Aorta (tissue), 5 donors: ENCODE results near the gene BCOR. TPM values are rescaled to one million over a fixed set of nuclear protein-coding genes. Genes with fewer than 3 reads are reported as not detected.
A peak's percentile ranks its signal among the peaks of the same experiment; 100 is the strongest.

Experiments used
- ATAC-seq: fragments of 200-7000 bp; cut with Tn5 transposase; one replicate; pipeline ENCODE4 v1.9.1; 2022; ENCODE audit warnings: moderate library complexity; ENCODE audit not compliant: low FRiP score
- DNase-seq, 2 donors: peaks; one replicate each; pipeline ENCODE4 v3.0.0-alpha.2; 2020
- H3K27ac ChIP-seq, 2 donors: one replicate each; pipeline ENCODE4 v1.5.1; 2013; ENCODE audit warnings: low read length in 2 of 2, mild to moderate bottlenecking in 2 of 2, moderate library complexity in 2 of 2, control low read depth in 1 of 2, inconsistent platforms in 1 of 2, low read depth in 1 of 2
- H3K27me3 ChIP-seq, 2 donors: one replicate each; pipeline ENCODE4 v1.6.1; 2013; ENCODE audit warnings: control low read depth in 1 of 2, low read length in 1 of 2, mild to moderate bottlenecking in 1 of 2, moderate library complexity in 1 of 2; ENCODE audit not compliant: insufficient read depth in 2 of 2, control insufficient read depth in 1 of 2
- H3K36me3 ChIP-seq, 2 donors: one replicate each; pipeline ENCODE4 v1.6.1; 2013; ENCODE audit warnings: control low read depth in 1 of 2, low read length in 1 of 2, mild to moderate bottlenecking in 1 of 2; ENCODE audit not compliant: insufficient read depth in 2 of 2, control insufficient read depth in 1 of 2
- H3K4me1 ChIP-seq, 2 donors: one replicate each; pipeline ENCODE4 v1.6.1; 2013; ENCODE audit warnings: low read length in 2 of 2, control low read depth in 1 of 2, mild to moderate bottlenecking in 1 of 2, moderate library complexity in 1 of 2; ENCODE audit not compliant: insufficient read depth in 2 of 2, control insufficient read depth in 1 of 2
- H3K4me3 ChIP-seq, 2 donors: one replicate each; pipeline ENCODE4 v1.5.1; 2013; ENCODE audit warnings: low read length in 2 of 2, control low read depth in 1 of 2, mild to moderate bottlenecking in 1 of 2
- H3K9me3 ChIP-seq: one replicate; pipeline ENCODE4 v1.6.1; 2013; ENCODE audit warnings: mild to moderate bottlenecking, low read length; ENCODE audit not compliant: control insufficient read depth
- WGBS, 2 donors: extraction: QIAGEN DNeasy Blood & Tissue Kit; methylation state at CpG; one replicate each; pipeline ENCODE4 v1.1.7; 2013; 5-methylcytosine and 5-hydroxymethylcytosine counted together
- intact Hi-C, 2 donors: fragments of 100-400 bp; cut with DNase I; formaldehyde crosslinking; loops; one replicate each; pipeline versions ENCODE4 v1.14.2 to v1.15.0; 2022
- polyA plus RNA-seq, 2 donors: library from polyadenylated mRNA; stranded (reverse); fragments of 200-250 nt; gene quantifications; one replicate each; pipeline ENCODE4 v1.2.3, GENCODE V29; 2013
- total RNA-seq, 2 donors: library from RNA; stranded (reverse); fragmentation: NEBNext Ultra II Directional; extraction: Animal tissue kit (Norgen Biotek cat#: 25700); gene quantifications; one replicate each; pipeline ENCODE4 v1.2.1, GENCODE V29; 2021
- donor health status: healthy with polysubstance abuse.
- donor health status: Bipolar disorder and iron deficiency.
- donor health status: DM: no; HTN: no; CAD: no.
- donor health status: DM: no; HTN: no; CAD: no.
- donor health status: DM: yes; HTN: yes; CAD: no.

The BCOR gene
- total and polyA plus RNA-seq, 4 donors: 8.3 to 46.7 (median 17.4) TPM

GRCh38 chrX:40143001-40143400, 45.2 kb upstream of the BCOR start:
- WGBS, 2 donors: 53 to 96% methylated on average over 10 of the region's 10 CpGs
- H3K36me3 ChIP-seq: no peaks in the 10 kb centered on the region
- H3K4me1 ChIP-seq: no peaks in the 10 kb centered on the region
- DNase-seq (no peak), ATAC-seq (no peak)
- H3K27ac ChIP-seq: no peak overlapping the region
- no peaks in the 10 kb centered on the region for H3K9me3 ChIP-seq
- H3K27me3 ChIP-seq: no peaks in the 10 kb centered on the region
- no peak overlapping the region for H3K4me3 ChIP-seq
- intact Hi-C loops: no loop called here

- intact Hi-C loops: no loop called here
- Histone ChIP-seq H3K36me3 (no peaks in the 10 kb centered on the region), H3K9me3 (no peaks in the 10 kb centered on the region), H3K27ac (no peak overlapping the region), H3K27me3 (no peaks in the 10 kb centered on the region), H3K4me1 (no peaks in the 10 kb centered on the region), H3K4me3 (no peak overlapping the region)
- 78 to 95% methylated on average over 6 of the region's 6 CpGs for WGBS, 2 donors
- no peak for ATAC-seq
- no peak for DNase-seq
Observed at GRCh38 chrX:40142417-40142816, 44.7 kb upstream of the BCOR start.

GRCh38 chrX:40140706-40141499, 43.1 kb upstream of the BCOR start:
- Histone ChIP-seq H3K27me3 (no peaks in the 10 kb centered on the region), H3K4me3 (no peak overlapping the region), H3K27ac (peak overlapping the region in 1 of 2 donors; percentile 60), H3K9me3 (no peaks in the 10 kb centered on the region), H3K36me3 (no peaks in the 10 kb centered on the region), H3K4me1 (no peaks in the 10 kb centered on the region)
- DNase-seq (peak; percentile 57 to 82), ATAC-seq (peak; percentile 71)
- intact Hi-C loops: no loop called here
- 3 to 20% methylated on average over 12 of the region's 12 CpGs for WGBS, 2 donors

GRCh38 chrX:40132751-40133150, 35.0 kb upstream of the BCOR start:
- H3K36me3 ChIP-seq: no peaks in the 10 kb centered on the region
- H3K9me3 ChIP-seq: no peaks in the 10 kb centered on the region
- 5 to 39% methylated on average over 7 of the region's 7 CpGs for WGBS, 2 donors
- peak overlapping the region; percentile 44 to 96 for H3K27ac ChIP-seq
- H3K4me1 ChIP-seq: peaks cover 0 to 2% of the 10 kb centered on the region in 2 donors
- no peak overlapping the region for H3K4me3 ChIP-seq
- intact Hi-C loops: no loop called here
- DNase-seq: peak; percentile 85 to 89
- peak; percentile 84 for ATAC-seq
- H3K27me3 ChIP-seq: no peaks in the 10 kb centered on the region

- no peak overlapping the region for H3K4me3 ChIP-seq
- H3K27me3 ChIP-seq: no peaks in the 10 kb centered on the region
- H3K9me3 ChIP-seq: no peaks in the 10 kb centered on the region
- 62 to 70% methylated on average over 10 of the region's 10 CpGs for whole genome bisulfite sequencing, 2 donors
- intact Hi-C loops: no loop called here
- ATAC-seq (no peak), DNase-seq (no peak)
- peaks cover 0 to 2% of the 10 kb centered on the region in 2 donors for H3K4me1 ChIP-seq
- H3K27ac ChIP-seq: peak overlapping the region; percentile 44 to 96
- H3K36me3 ChIP-seq: no peaks in the 10 kb centered on the region
Observed at GRCh38 chrX:40131654-40132337, 34.0 kb upstream of the BCOR start.

GRCh38 chrX:40130207-40130606, 32.4 kb upstream of the BCOR start:
- Histone ChIP-seq H3K9me3 (no peaks in the 10 kb centered on the region), H3K36me3 (no peaks in the 10 kb centered on the region), H3K4me3 (no peak overlapping the region), H3K27me3 (no peaks in the 10 kb centered on the region), H3K27ac (peak overlapping the region in 1 of 2 donors; percentile 87), H3K4me1 (peaks cover 0 to 2% of the 10 kb centered on the region in 2 donors)
- DNase-seq (peak; percentile 60 to 82), ATAC-seq (peak; percentile 8)
- 19 to 52% methylated on average over 6 of the region's 6 CpGs for WGBS, 2 donors
- intact Hi-C loops: no loop called here

GRCh38 chrX:40127052-40127451, 29.3 kb upstream of the BCOR start:
- ATAC-seq (no peak), DNase-seq (no peak)
- intact Hi-C loops: no loop called here
- peaks cover 0 to 2% of the 10 kb centered on the region in 2 donors for H3K4me1 ChIP-seq
- no peaks in the 10 kb centered on the region for H3K36me3 ChIP-seq
- H3K4me3 ChIP-seq: no peak overlapping the region
- H3K9me3 ChIP-seq: no peaks in the 10 kb centered on the region
- no peaks in the 10 kb centered on the region for H3K27me3 ChIP-seq
- no peak overlapping the region for H3K27ac ChIP-seq
- 75 to 79% methylated on average over 2 of the region's 2 CpGs for WGBS, 2 donors

GRCh38 chrX:40122487-40122886, 24.7 kb upstream of the BCOR start:
- no peaks in the 10 kb centered on the region for H3K9me3 ChIP-seq

GRCh38 chrX:40121618-40122017, 23.9 kb upstream of the BCOR start:
- Histone ChIP-seq H3K4me3 (no peak overlapping the region), H3K36me3 (no peaks in the 10 kb centered on the region), H3K4me1 (no peaks in the 10 kb centered on the region), H3K27ac (no peak overlapping the region), H3K9me3 (no peaks in the 10 kb centered on the region), H3K27me3 (no peaks in the 10 kb centered on the region)
- DNase-seq (no peak), ATAC-seq (no peak)
- intact Hi-C loops: no loop called here
- 89 to 96% methylated on average over 5 of the region's 5 CpGs for WGBS, 2 donors

More at GRCh38 chrX:40122487-40122886, 24.7 kb upstream of the BCOR start:
- intact Hi-C loops: no loop called here
- no peak for DNase-seq
- no peak for ATAC-seq
- Histone ChIP-seq H3K27ac (no peak overlapping the region), H3K4me1 (no peaks in the 10 kb centered on the region), H3K27me3 (no peaks in the 10 kb centered on the region), H3K4me3 (no peak overlapping the region), H3K36me3 (no peaks in the 10 kb centered on the region)
- WGBS, 2 donors: 93 to 97% methylated on average over 10 of the region's 10 CpGs
